Natural killer cell (primary cell): ENCODE measurements around the gene PITX2. TPM values are rescaled to one million over a fixed set of nuclear protein-coding genes. Genes with fewer than 3 reads are reported as not detected.

Experiments used
- ATAC-seq, 3 donors: fragments of 150-1000 bp in 2 of 3; fragments of 200-7000 bp in 1 of 3; cut with Tn5 transposase; 1 replicate in 1 of 3; 2 replicates in 2 of 3; pipeline ENCODE4 v1.10.0; 2021; ENCODE audit warnings: mild to moderate bottlenecking in 2 of 3, moderate library complexity in 2 of 3
- DNase-seq, 2 donors: peaks; one replicate each; pipeline versions ENCODE4 v3.0.0 to v3.0.0-alpha.2; 2013 to 2021; ENCODE audit warnings: mixed read lengths in 1 of 2
- H3K27ac ChIP-seq: one replicate; pipeline ENCODE4 v1.5.1; 2013; ENCODE audit warnings: mild to moderate bottlenecking, low read length
- H3K27me3 ChIP-seq: one replicate; pipeline ENCODE4 v1.6.1; 2013; ENCODE audit warnings: low read length; ENCODE audit not compliant: control insufficient read depth, insufficient read depth
- H3K36me3 ChIP-seq: one replicate; pipeline ENCODE4 v1.6.1; 2013; ENCODE audit warnings: low read length; ENCODE audit not compliant: control insufficient read depth, insufficient read depth
- H3K4me1 ChIP-seq: one replicate; pipeline ENCODE4 v1.6.1; 2013; ENCODE audit warnings: low read length; ENCODE audit not compliant: control insufficient read depth, insufficient read depth
- H3K4me3 ChIP-seq: one replicate; pipeline ENCODE4 v1.5.1; 2013; ENCODE audit warnings: low read length
- H3K9me3 ChIP-seq: one replicate; pipeline ENCODE4 v1.6.1; 2013; ENCODE audit warnings: low read length; ENCODE audit not compliant: control insufficient read depth, insufficient read depth
- H3K27ac Mint-ChIP-seq, 2 donors: one replicate each; pipeline ENCODE4 v1.8.0; 2022; ENCODE audit warnings: mild to moderate bottlenecking in 2 of 2, mixed read lengths in 2 of 2, moderate library complexity in 1 of 2
- H3K27me3 Mint-ChIP-seq, 2 donors: one replicate each; pipeline ENCODE4 v1.8.0; 2022; ENCODE audit warnings: low read depth in 2 of 2, mixed read lengths in 2 of 2
- H3K36me3 Mint-ChIP-seq: one replicate; pipeline ENCODE4 v1.8.0; 2022; ENCODE audit warnings: mixed read lengths
- H3K4me1 Mint-ChIP-seq, 2 donors: one replicate each; pipeline ENCODE4 v1.8.0; 2022; ENCODE audit warnings: mixed read lengths in 2 of 2
- H3K4me3 Mint-ChIP-seq: one replicate; pipeline ENCODE4 v1.8.0; 2022; ENCODE audit warnings: mild to moderate bottlenecking, moderate library complexity, mixed read lengths
- H3K9me3 Mint-ChIP-seq, 2 donors: one replicate each; pipeline ENCODE4 v1.8.0; 2022; ENCODE audit warnings: mixed read lengths in 2 of 2
- CTCF ChIP-seq: fragments of 200-600 bp; IDR thresholded peaks from one replicate; pipeline ENCODE4 v1.8.0; 2022; ENCODE audit warnings: antibody characterized with exemption
- WGBS: methylation state at CpG from one replicate; pipeline ENCODE4 v1.1.7; 2013; ENCODE audit warnings: missing lambda C conversion rate; ENCODE audit not compliant: insufficient coverage; 5-methylcytosine and 5-hydroxymethylcytosine counted together
- intact Hi-C: fragments of 100-400 bp; cut with micrococcal nuclease; formaldehyde crosslinking; loops from one replicate; pipeline ENCODE4 v1.14.2; 2022
- total RNA-seq, 4 donors: library from RNA; stranded (reverse); fragments of 120-200 nt in 1 of 4; gene quantifications; one replicate each; pipeline versions ENCODE4 v1.2.3 to v1.2.4, GENCODE V29; 2013 to 2022

Gene PITX2
- total RNA-seq, 3 donors from 2014 or later (not counting 1 experiment from before 2014, with no cell fraction given) = not detected

- Histone ChIP-seq H3K4me3 (no peak overlapping the region), H3K36me3 (no peaks in the 10 kb centered on the region), H3K4me1 (peaks cover 4% of the 10 kb centered on the region), H3K9me3 (peaks cover 12% of the 10 kb centered on the region), H3K27ac (no peak overlapping the region), H3K27me3 (peaks cover 79% of the 10 kb centered on the region)
- ATAC-seq = no peak
- H3K36me3 Mint-ChIP-seq = peaks cover 27% of the 10 kb centered on the region
- TF ChIP-seq CTCF = no peak
- no peak for DNase-seq
- 14% methylated on average over 23 of the region's 26 CpGs for WGBS
- H3K4me3 Mint-ChIP-seq = no peak overlapping the region
- peaks cover 0 to 2% of the 10 kb centered on the region in 2 donors for H3K9me3 Mint-ChIP-seq
- peaks cover 5 to 6% of the 10 kb centered on the region in 2 donors for H3K4me1 Mint-ChIP-seq
- intact Hi-C loops = no loop called here
- H3K27me3 Mint-ChIP-seq = peaks cover 78 to 88% of the 10 kb centered on the region in 2 donors
- H3K27ac Mint-ChIP-seq = no peak overlapping the region
These were observed 5.9 kb upstream of the PITX2 start for GRCh38 chr4:110628663-110629213.

GRCh38 chr4:110627977-110628662, 5.2 kb upstream of the PITX2 start:
- intact Hi-C loops = no loop called here
- H3K27ac ChIP-seq = no peak overlapping the region
- WGBS = 18% methylated on average over 9 of the region's 11 CpGs
- DNase-seq (no peak), ATAC-seq (no peak)
- Mint-ChIP-seq H3K9me3 (peaks cover 0 to 2% of the 10 kb centered on the region in 2 donors), H3K27me3 (peaks cover 78 to 88% of the 10 kb centered on the region in 2 donors), H3K36me3 (peaks cover 33% of the 10 kb centered on the region), H3K4me3 (no peak overlapping the region), H3K27ac (no peak overlapping the region), H3K4me1 (peaks cover 6 to 11% of the 10 kb centered on the region in 2 donors)
- no peaks in the 10 kb centered on the region for H3K36me3 ChIP-seq
- no peak overlapping the region for H3K4me3 ChIP-seq
- H3K27me3 ChIP-seq = peaks cover 79% of the 10 kb centered on the region
- H3K4me1 ChIP-seq = peaks cover 6% of the 10 kb centered on the region
- H3K9me3 ChIP-seq = peaks cover 10% of the 10 kb centered on the region
- TF ChIP-seq CTCF = no peak

- Histone ChIP-seq H3K9me3 (peaks cover 10% of the 10 kb centered on the region), H3K27me3 (peaks cover 78% of the 10 kb centered on the region), H3K36me3 (no peaks in the 10 kb centered on the region), H3K4me1 (peaks cover 16% of the 10 kb centered on the region), H3K27ac (no peak overlapping the region), H3K4me3 (no peak overlapping the region)
- WGBS = 14% methylated on average over 13 of the region's 13 CpGs
- Mint-ChIP-seq H3K36me3 (peaks cover 33% of the 10 kb centered on the region), H3K4me1 (peaks cover under 1 to 6% of the 10 kb centered on the region in 2 donors), H3K4me3 (no peak overlapping the region), H3K27me3 (peaks cover 71 to 82% of the 10 kb centered on the region in 2 donors), H3K27ac (no peak overlapping the region), H3K9me3 (peaks cover 0 to 2% of the 10 kb centered on the region in 2 donors)
- DNase-seq = no peak
- ATAC-seq = no peak
- TF ChIP-seq CTCF = no peak
- intact Hi-C loops = no loop called here
These were observed 3.8 kb upstream of the PITX2 start for GRCh38 chr4:110626532-110627153.
